GM18909 (cell line): ENCODE data around the gene TPM4.

ENCODE experiments used
- ATAC-seq: cut with Tn5 transposase; IDR thresholded peaks from one replicate; pipeline ENCODE4 v1.9.1; 2021; ENCODE audit warnings: mild to moderate bottlenecking; ENCODE audit not compliant: unreplicated experiment, poor library complexity

Gene TPM4

GRCh38 chr19:16121141-16121540 lies 44.8 kb downstream of the TPM4 start:
- no peak for ATAC-seq

- ATAC-seq: no peak
These were observed 45.7 kb downstream of the TPM4 start for GRCh38 chr19:16121967-16122366.

GRCh38 chr19:16124953-16125352 lies 48.7 kb downstream of the TPM4 start:
- no peak for ATAC-seq

- ATAC-seq: no peak
These were observed 49.6 kb downstream of the TPM4 start for GRCh38 chr19:16125737-16126495.

GRCh38 chr19:16127080-16127479 lies 50.8 kb downstream of the TPM4 start:
- ATAC-seq: no peak

- ATAC-seq: no peak
These were observed 51.6 kb downstream of the TPM4 start for GRCh38 chr19:16127776-16128371.

- no peak for ATAC-seq
These were observed 55.4 kb downstream of the TPM4 start for GRCh38 chr19:16131648-16132047.

- no peak for ATAC-seq
These were observed 57.5 kb downstream of the TPM4 start for GRCh38 chr19:16133818-16134217.

- ATAC-seq: peak; percentile 43
These were observed 58.2 kb downstream of the TPM4 start for GRCh38 chr19:16134510-16134909.

GRCh38 chr19:16135430-16136127 lies 59.3 kb downstream of the TPM4 start:
- no peak for ATAC-seq

- no peak for ATAC-seq
These were observed 60.1 kb downstream of the TPM4 start for GRCh38 chr19:16136185-16136999.

- ATAC-seq: no peak
These were observed 63.5 kb downstream of the TPM4 start for GRCh38 chr19:16139752-16140151.

- no peak for ATAC-seq
These were observed 64.7 kb downstream of the TPM4 start for GRCh38 chr19:16141043-16141442.

GRCh38 chr19:16142032-16142580 lies 65.8 kb downstream of the TPM4 start:
- no peak for ATAC-seq

GRCh38 chr19:16143399-16144215 lies 67.3 kb downstream of the TPM4 start, which contains the start of gene HSH2D:
HSH2D (plus strand) TSS chr19:16143685; CDS start chr19:16148751, 5,066 bp downstream.
- peak; percentile 51 for ATAC-seq

- ATAC-seq: no peak
These were observed 67.9 kb downstream of the TPM4 start for GRCh38 chr19:16144216-16144581.

GRCh38 chr19:16146112-16146511 lies 69.8 kb downstream of the TPM4 start:
- ATAC-seq: no peak

- ATAC-seq: no peak
These were observed 72.3 kb downstream of the TPM4 start for GRCh38 chr19:16148443-16149229.
